Heart left ventricle (tissue), 16 donors: Measurements from ENCODE around the gene DSCAML1. TPM values are rescaled to one million over a fixed set of nuclear protein-coding genes. Genes with fewer than 3 reads are reported as not detected.

ENCODE experiments used
- ATAC-seq, 4 donors: fragments of 200-7000 bp; cut with Tn5 transposase; one replicate each; pipeline ENCODE4 v1.9.1; 2020 to 2022; ENCODE audit warnings: moderate library complexity in 4 of 4, mild to moderate bottlenecking in 3 of 4, moderate number of reproducible peaks in 1 of 4
- DNase-seq, 5 donors: peaks; one replicate each; pipeline ENCODE4 v3.0.0-alpha.2; 2020
- H3K27ac ChIP-seq, 12 donors: fragments of 200-600 bp; sonication (generic) in 4 of 12; one replicate each; pipeline versions ENCODE4 v1.5.0 to v1.8.0; 2016 to 2022; ENCODE audit warnings: mild to moderate bottlenecking in 2 of 12
- H3K27me3 ChIP-seq, 9 donors: fragments of 200-600 bp; sonication (generic) in 2 of 9; one replicate each; pipeline versions ENCODE4 v1.5.1 to v1.8.0; 2016 to 2022; ENCODE audit warnings: mild to moderate bottlenecking in 3 of 9
- H3K36me3 ChIP-seq, 9 donors: fragments of 200-600 bp; sonication (generic) in 2 of 9; one replicate each; pipeline versions ENCODE4 v1.5.0 to v1.8.0; 2018 to 2022; ENCODE audit warnings: mild to moderate bottlenecking in 2 of 9
- H3K4me1 ChIP-seq, 12 donors: fragments of 200-600 bp; sonication (generic) in 4 of 12; one replicate each; pipeline versions ENCODE4 v1.5.0 to v1.8.0; 2016 to 2022; ENCODE audit warnings: mild to moderate bottlenecking in 3 of 12
- H3K4me3 ChIP-seq, 12 donors: fragments of 200-600 bp; sonication (generic) in 4 of 12; one replicate each; pipeline versions ENCODE4 v1.5.0 to v1.8.0; 2017 to 2022; ENCODE audit warnings: mild to moderate bottlenecking in 9 of 12, moderate library complexity in 4 of 12
- H3K9me3 ChIP-seq, 12 donors: fragments of 200-600 bp; sonication (generic) in 4 of 12; one replicate each; pipeline versions ENCODE4 v1.5.0 to v1.8.0; 2016 to 2022; ENCODE audit warnings: mild to moderate bottlenecking in 1 of 12
- POLR2A ChIP-seq, 2 donors: fragments of 450-650 bp; IDR thresholded peaks; one replicate each; pipeline ENCODE4 v1.6.1; 2017; ENCODE audit warnings: antibody characterized with exemption in 2 of 2, mild to moderate bottlenecking in 2 of 2, moderate library complexity in 2 of 2
- WGBS, 4 donors: extraction: QIAGEN DNeasy Blood & Tissue Kit in 2 of 4; methylation state at CpG; one replicate each; pipeline versions ENCODE4 v1.1.5 to v1.1.7; 2013 to 2018; 5-methylcytosine and 5-hydroxymethylcytosine counted together
- intact Hi-C, 10 donors: fragments of 100-400 bp; cut with DNase I; formaldehyde crosslinking; loops; one replicate each; pipeline versions ENCODE4 v1.11.1 to v1.14.2; 2022
- polyA plus RNA-seq, 2 donors: library from polyadenylated mRNA; stranded (reverse); fragments of 200-250 nt; gene quantifications; one replicate each; pipeline ENCODE4 v1.2.3, GENCODE V29; 2013
- total RNA-seq, 9 donors: library from RNA; depleted of rRNA in 2 of 9; stranded (reverse); fragments of >200 nt in 2 of 9; fragmentation: NEBNext Ultra II Directional in 3 of 9; extraction: Animal tissue kit (Norgen Biotek cat#: 25700) in 3 of 9; gene quantifications; one replicate each; pipeline versions ENCODE4 v1.1.0 to v1.2.4, GENCODE V29; 2016 to 2023
- TF ChIP-seq, protein P1 (sequence below), 12 donors: fragments of 200-600 bp; sonication (generic) in 4 of 12; IDR thresholded peaks; one replicate each; pipeline versions ENCODE4 v1.5.0 to v1.8.0; 2018 to 2022; ENCODE audit warnings: antibody characterized with exemption in 12 of 12, mild to moderate bottlenecking in 5 of 12
- donor health status: ischemic (EF 13 %, LVEDD 7.1; RV severe dilation, severe dysfunction).
- donor health status: healthy with polysubstance abuse.
- donor health status: DM: no; HTN: yes; CAD: no.
- donor health status: DM: no; HTN: no; CAD: no.
- donor health status: ischemic (EF 25% LVEDD 6.9; RV normal size, moderate dysfunction).
- donor health status: ischemic (EF 25% LVEDD 5.7; RV mildly dilated, moderate dysfunction).
- donor health status: healthy.
- donor health status: DM: yes; HTN: yes; CAD: no.
- donor health status: ischemic (EF 35%, LVEDD 5.7; RV mildly dilated, moderate dysfunction).
- donor health status: nonischemic (EF 11% LVEDD 7.7; RV severe dilation, severe dysfunction).
- donor health status: DM: yes; HTN: yes; CAD: no.
- donor health status: PGD.
- donor health status: ischemic (EF 29% LVEDD 5.4; RV normal size, mild dysfunction).
- donor health status: nonischemic (EF 23%, LVEDD 6.1; RV moderate dilation, normal function).

DSCAML1 gene
- total and polyA plus RNA-seq, 11 donors = 0.05 to 1.7 (median 0.76) TPM

- TF ChIP-seq POLR2A (IDR thresholded peaks at IDR 0.05) = no peak
- TF ChIP-seq, protein P1, sequence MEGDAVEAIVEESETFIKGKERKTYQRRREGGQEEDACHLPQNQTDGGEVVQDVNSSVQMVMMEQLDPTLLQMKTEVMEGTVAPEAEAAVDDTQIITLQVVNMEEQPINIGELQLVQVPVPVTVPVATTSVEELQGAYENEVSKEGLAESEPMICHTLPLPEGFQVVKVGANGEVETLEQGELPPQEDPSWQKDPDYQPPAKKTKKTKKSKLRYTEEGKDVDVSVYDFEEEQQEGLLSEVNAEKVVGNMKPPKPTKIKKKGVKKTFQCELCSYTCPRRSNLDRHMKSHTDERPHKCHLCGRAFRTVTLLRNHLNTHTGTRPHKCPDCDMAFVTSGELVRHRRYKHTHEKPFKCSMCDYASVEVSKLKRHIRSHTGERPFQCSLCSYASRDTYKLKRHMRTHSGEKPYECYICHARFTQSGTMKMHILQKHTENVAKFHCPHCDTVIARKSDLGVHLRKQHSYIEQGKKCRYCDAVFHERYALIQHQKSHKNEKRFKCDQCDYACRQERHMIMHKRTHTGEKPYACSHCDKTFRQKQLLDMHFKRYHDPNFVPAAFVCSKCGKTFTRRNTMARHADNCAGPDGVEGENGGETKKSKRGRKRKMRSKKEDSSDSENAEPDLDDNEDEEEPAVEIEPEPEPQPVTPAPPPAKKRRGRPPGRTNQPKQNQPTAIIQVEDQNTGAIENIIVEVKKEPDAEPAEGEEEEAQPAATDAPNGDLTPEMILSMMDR (IDR thresholded peaks at IDR 0.05) = no peak
- H3K4me1 ChIP-seq = no peaks in the 10 kb centered on the region
- no peak overlapping the region for H3K27ac ChIP-seq
- no peak for ATAC-seq
- no peaks in the 10 kb centered on the region for H3K9me3 ChIP-seq
- H3K4me3 ChIP-seq = no peak overlapping the region
- no peak for DNase-seq
- H3K36me3 ChIP-seq = no peaks in the 10 kb centered on the region
- no peaks in the 10 kb centered on the region for H3K27me3 ChIP-seq
- 90 to 94% (median 92%) methylated on average over 11 to 14 of the region's 14 CpGs for WGBS, 4 donors
- intact Hi-C loops = no loop called here
Measured at GRCh38 chr11:117748771-117749540, 48.1 kb downstream of the DSCAML1 start.

GRCh38 chr11:117747892-117748291 lies 49.1 kb downstream of the DSCAML1 start:
- no peak for TF ChIP-seq POLR2A (IDR thresholded peaks at IDR 0.05)
- TF ChIP-seq, protein P1 (IDR thresholded peaks at IDR 0.05) = no peak
- intact Hi-C loops = no loop called here

DNA sequence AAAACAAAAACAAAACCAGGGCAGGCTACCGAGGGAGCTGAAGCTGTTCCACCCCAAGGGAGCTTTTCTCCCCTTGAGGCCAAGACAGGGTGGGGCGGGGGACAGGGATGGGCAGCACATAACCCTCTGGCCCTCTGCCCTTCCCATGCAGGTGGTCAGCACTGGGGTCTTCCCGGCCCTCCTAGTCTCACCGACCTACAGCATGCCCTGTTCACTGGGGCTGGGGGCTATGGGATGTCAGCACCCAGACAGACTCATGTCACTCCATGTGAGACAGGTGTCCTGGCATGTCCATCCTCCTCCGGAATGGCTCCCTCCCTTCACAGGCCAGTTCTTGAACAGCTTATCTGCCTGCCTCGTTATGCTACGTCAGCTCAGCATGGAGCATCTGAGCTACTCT lies 51.7 kb downstream of the DSCAML1 start:
- DNase-seq = no peak
- Histone ChIP-seq H3K4me1 (no peaks in the 10 kb centered on the region), H3K4me3 (no peak overlapping the region), H3K27ac (no peak overlapping the region), H3K9me3 (peaks cover 0 to 15% (median 0%) of the 10 kb centered on the region in 12 donors), H3K36me3 (no peaks in the 10 kb centered on the region), H3K27me3 (no peaks in the 10 kb centered on the region)
- no peak for ATAC-seq
- no peak for TF ChIP-seq POLR2A (IDR thresholded peaks at IDR 0.05)
- TF ChIP-seq, protein P1 (IDR thresholded peaks at IDR 0.05) = no peak
- intact Hi-C loops = no loop called here
- WGBS, 4 donors = 68 to 89% (median 77%) methylated on average over 7 of the region's 7 CpGs

More at GRCh38 chr11:117747892-117748291, 49.1 kb downstream of the DSCAML1 start:
- 85 to 99% (median 93%) methylated on average over 3 of the region's 3 CpGs for WGBS, 4 donors
- Histone ChIP-seq H3K9me3 (no peaks in the 10 kb centered on the region), H3K4me3 (no peak overlapping the region), H3K4me1 (no peaks in the 10 kb centered on the region), H3K27me3 (no peaks in the 10 kb centered on the region), H3K36me3 (no peaks in the 10 kb centered on the region), H3K27ac (no peak overlapping the region)
- no peak for DNase-seq
- no peak for ATAC-seq

- WGBS, 4 donors = 76 to 86% (median 81%) methylated on average over 11 of the region's 11 CpGs
- Histone ChIP-seq H3K27ac (no peak overlapping the region), H3K36me3 (no peaks in the 10 kb centered on the region), H3K9me3 (peaks cover 0 to 15% (median 0%) of the 10 kb centered on the region in 12 donors), H3K4me1 (no peaks in the 10 kb centered on the region), H3K27me3 (no peaks in the 10 kb centered on the region), H3K4me3 (no peak overlapping the region)
- TF ChIP-seq, protein P1 (IDR thresholded peaks at IDR 0.05) = no peak
- no peak for TF ChIP-seq POLR2A (IDR thresholded peaks at IDR 0.05)
- intact Hi-C loops = no loop called here
- DNase-seq = no peak
- no peak for ATAC-seq
Measured at GRCh38 chr11:117744471-117745150, 52.4 kb downstream of the DSCAML1 start.
